PC-3 (cell line): ENCODE measurements around the gene PDZRN4. TPM values are rescaled to one million over a fixed set of nuclear protein-coding genes. Genes with fewer than 3 reads are reported as not detected.
A peak's percentile ranks its signal among the peaks of the same experiment; 100 is the strongest.

Experiments used
- ATAC-seq: fragments of 200-7000 bp; cut with Tn5 transposase; 2 replicates; pipeline ENCODE4 v1.9.1; 2020; ENCODE audit warnings: mild to moderate bottlenecking, moderate library complexity
- BruUV-seq: library from RNA; stranded (reverse); fragments of 400-500 nt; replicated peaks from 2 replicates; lab custom pipeline; 2021; lab: Mats Ljungman, UMichigan
- CTCF ChIA-PET: fragments of 300-600 bp; sonication (Branson Sonifier 250); formaldehyde crosslinking; loops from one replicate; lab custom pipeline; 2022; ENCODE audit warnings: antibody characterized with exemption; lab: Charles Lee
- POLR2A ChIA-PET: fragments of 300-600 bp; sonication (Branson Sonifier 250); formaldehyde crosslinking; loops from one replicate; lab custom pipeline; 2022; ENCODE audit warnings: antibody characterized with exemption; ENCODE audit not compliant: unreplicated experiment; lab: Charles Lee
- DNase-seq: peaks from one replicate; pipeline ENCODE4 v3.0.0-alpha.2; 2015
- H2AFZ ChIP-seq: fragments of 300-600 bp; sonication (generic); 2 replicates; pipeline ENCODE4 v1.6.0; 2016; ENCODE audit warnings: antibody characterized with exemption, low read length
- H3F3A ChIP-seq: fragments of 300-600 bp; sonication (generic); one replicate; pipeline ENCODE4 v1.6.0; 2017; ENCODE audit warnings: antibody characterized with exemption, low read length, control low read depth, mild to moderate bottlenecking; ENCODE audit not compliant: unreplicated experiment
- H3K27ac ChIP-seq: fragments of 300-600 bp; sonication (generic); 2 replicates; pipeline ENCODE4 v1.5.1; 2016; ENCODE audit warnings: mild to moderate bottlenecking, low read length
- H3K27me3 ChIP-seq: fragments of 300-600 bp; sonication (generic); 2 replicates; pipeline ENCODE4 v1.6.1; 2016; ENCODE audit warnings: low read length, mixed read lengths
- H3K36me3 ChIP-seq: fragments of 300-600 bp; sonication (generic); 2 replicates; pipeline ENCODE4 v1.6.1; 2016; ENCODE audit warnings: low read depth, mixed run types, low read length, mixed read lengths
- H3K4me1 ChIP-seq: fragments of 300-600 bp; sonication (generic); 2 replicates; pipeline ENCODE4 v1.5.1; 2016; ENCODE audit warnings: low read length; ENCODE audit not compliant: insufficient read depth
- H3K4me2 ChIP-seq: fragments of 300-600 bp; sonication (generic); 2 replicates; pipeline ENCODE4 v1.6.0; 2016; ENCODE audit warnings: low read length
- H3K4me3 ChIP-seq: fragments of 300-600 bp; sonication (generic); 2 replicates; pipeline ENCODE4 v1.5.1; 2016; ENCODE audit warnings: mild to moderate bottlenecking, low read length, mixed read lengths
- H3K79me2 ChIP-seq: fragments of 300-600 bp; sonication (generic); 2 replicates; pipeline ENCODE4 v1.6.1; 2017; ENCODE audit warnings: low read length, mixed read lengths
- H3K9ac ChIP-seq: fragments of 300-600 bp; sonication (generic); 2 replicates; pipeline ENCODE4 v1.6.0; 2016; ENCODE audit warnings: mild to moderate bottlenecking, low read length
- H3K9me2 ChIP-seq: fragments of 300-600 bp; sonication (generic); replicated peaks from 2 replicates; pipeline ENCODE4 v1.6.1; 2016; ENCODE audit warnings: mixed run types, low read length, mixed read lengths
- H3K9me3 ChIP-seq: fragments of 300-600 bp; sonication (generic); 2 replicates; pipeline ENCODE4 v1.6.1; 2016; ENCODE audit warnings: low read length, mixed read lengths
- H4K20me1 ChIP-seq: fragments of 300-600 bp; sonication (generic); 2 replicates; pipeline ENCODE4 v1.6.1; 2016; ENCODE audit warnings: low read length, mixed read lengths
- EZH2 ChIP-seq: fragments of 300-600 bp; sonication (generic); IDR thresholded peaks from one replicate; pipeline ENCODE4 v1.6.1; 2017; ENCODE audit warnings: antibody characterized with exemption, mild to moderate bottlenecking, low read length; ENCODE audit not compliant: unreplicated experiment
- EZH2phosphoT487 ChIP-seq: fragments of 300-600 bp; sonication (generic); IDR thresholded peaks from 2 replicates; pipeline ENCODE4 v1.6.1; 2018; ENCODE audit warnings: mild to moderate bottlenecking, antibody characterized with exemption, low read length, borderline replicate concordance
- intact Hi-C: fragments of 100-400 bp; cut with micrococcal nuclease; formaldehyde crosslinking; loops from 2 replicates; pipeline ENCODE4 v1.9.0; 2023
- total RNA-seq: library from RNA; depleted of rRNA; stranded (reverse); fragments of >200 nt; gene quantifications from 2 replicates; pipeline ENCODE4 v1.2.3, GENCODE V29; 2014
- TF ChIP-seq, protein P1 (sequence below): fragments of 300-600 bp; sonication (generic); conservative IDR thresholded peaks from 2 replicates; pipeline ENCODE4 v1.5.1; 2017; ENCODE audit warnings: antibody characterized with exemption, low read depth, mild to moderate bottlenecking, low read length

Gene PDZRN4
- total RNA-seq, 1 experiment from 2014 or later = not detected

DNA sequence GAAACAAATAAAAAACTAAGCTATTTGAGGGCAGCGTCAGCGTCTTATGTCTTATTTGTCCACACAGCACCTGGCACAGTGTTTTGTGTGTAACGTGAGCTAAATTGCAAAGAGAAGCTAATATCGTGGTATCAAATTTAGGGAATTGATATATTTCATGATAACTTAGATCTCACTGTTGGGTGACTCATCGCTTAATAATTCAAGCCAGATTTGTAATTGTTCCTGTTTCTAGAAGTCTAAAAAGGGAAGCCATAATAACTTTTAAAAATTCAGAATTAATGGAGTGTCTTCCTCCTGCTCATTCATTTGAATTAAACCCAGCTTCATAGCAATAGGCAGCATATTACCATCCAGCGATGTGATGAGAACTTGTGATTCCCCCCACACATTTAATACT is 214.7 kb downstream of the PDZRN4 start:
- H3K79me2 ChIP-seq = no peaks in the 10 kb centered on the region
- H3K4me1 ChIP-seq = no peaks in the 10 kb centered on the region
- POLR2A ChIA-PET = no interaction called here
- H3K27me3 ChIP-seq = no peaks in the 10 kb centered on the region; the same call in 1 of the 2 replicates
- CTCF ChIA-PET = no interaction called here
- H3K36me3 ChIP-seq = no peaks in the 10 kb centered on the region
- TF ChIP-seq EZH2 = no peak
- no peak for TF ChIP-seq EZH2phosphoT487
- no peak overlapping the region for H2AFZ ChIP-seq
- H3K9me3 ChIP-seq = no peaks in the 10 kb centered on the region
- H3K4me3 ChIP-seq = no peak overlapping the region
- no peaks in the 10 kb centered on the region for H4K20me1 ChIP-seq
- BruUV-seq = no TSS peak
- H3K4me2 ChIP-seq = no peak overlapping the region
- no peaks in the 10 kb centered on the region for H3F3A ChIP-seq
- intact Hi-C loops = no loop called here
- H3K27ac ChIP-seq = no peak overlapping the region
- no peak for ATAC-seq
- H3K9ac ChIP-seq = no peak overlapping the region
- H3K9me2 ChIP-seq = no peaks in the 10 kb centered on the region
- DNase-seq = peak; percentile 19

- TF ChIP-seq EZH2phosphoT487 = no peak
- H3K4me3 ChIP-seq = no peak overlapping the region
- no peak overlapping the region for H3K4me2 ChIP-seq
- DNase-seq = no peak
- no peak for ATAC-seq
- no peaks in the 10 kb centered on the region for H3F3A ChIP-seq
- no peaks in the 10 kb centered on the region for H3K79me2 ChIP-seq
- intact Hi-C loops = no loop called here
- CTCF ChIA-PET = no interaction called here
- no peak overlapping the region for H2AFZ ChIP-seq
- no peaks in the 10 kb centered on the region for H3K36me3 ChIP-seq
- H4K20me1 ChIP-seq = no peaks in the 10 kb centered on the region
- H3K4me1 ChIP-seq = no peaks in the 10 kb centered on the region
- H3K9ac ChIP-seq = no peak overlapping the region
- H3K9me2 ChIP-seq = no peaks in the 10 kb centered on the region
- no peaks in the 10 kb centered on the region for H3K9me3 ChIP-seq
- no peak overlapping the region for H3K27ac ChIP-seq
- H3K27me3 ChIP-seq = no peaks in the 10 kb centered on the region; the same call in 1 of the 2 replicates
- BruUV-seq = no TSS peak
- POLR2A ChIA-PET = no interaction called here
These were observed 219.2 kb downstream of the PDZRN4 start for GRCh38 chr12:41407232-41407799.

- no peak for TF ChIP-seq EZH2
- TF ChIP-seq, protein P1, sequence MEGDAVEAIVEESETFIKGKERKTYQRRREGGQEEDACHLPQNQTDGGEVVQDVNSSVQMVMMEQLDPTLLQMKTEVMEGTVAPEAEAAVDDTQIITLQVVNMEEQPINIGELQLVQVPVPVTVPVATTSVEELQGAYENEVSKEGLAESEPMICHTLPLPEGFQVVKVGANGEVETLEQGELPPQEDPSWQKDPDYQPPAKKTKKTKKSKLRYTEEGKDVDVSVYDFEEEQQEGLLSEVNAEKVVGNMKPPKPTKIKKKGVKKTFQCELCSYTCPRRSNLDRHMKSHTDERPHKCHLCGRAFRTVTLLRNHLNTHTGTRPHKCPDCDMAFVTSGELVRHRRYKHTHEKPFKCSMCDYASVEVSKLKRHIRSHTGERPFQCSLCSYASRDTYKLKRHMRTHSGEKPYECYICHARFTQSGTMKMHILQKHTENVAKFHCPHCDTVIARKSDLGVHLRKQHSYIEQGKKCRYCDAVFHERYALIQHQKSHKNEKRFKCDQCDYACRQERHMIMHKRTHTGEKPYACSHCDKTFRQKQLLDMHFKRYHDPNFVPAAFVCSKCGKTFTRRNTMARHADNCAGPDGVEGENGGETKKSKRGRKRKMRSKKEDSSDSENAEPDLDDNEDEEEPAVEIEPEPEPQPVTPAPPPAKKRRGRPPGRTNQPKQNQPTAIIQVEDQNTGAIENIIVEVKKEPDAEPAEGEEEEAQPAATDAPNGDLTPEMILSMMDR = no peak
- TF ChIP-seq EZH2phosphoT487 = no peak
These were observed 221.5 kb downstream of the PDZRN4 start for GRCh38 chr12:41409628-41410027.

More at GRCh38 chr12:41409628-41410027, 221.5 kb downstream of the PDZRN4 start:
- no peak overlapping the region for H3K4me2 ChIP-seq
- ATAC-seq (no peak), DNase-seq (no peak)
- no peaks in the 10 kb centered on the region for H3K79me2 ChIP-seq
- no peak overlapping the region for H3K27ac ChIP-seq
- H3K9ac ChIP-seq = no peak overlapping the region
- no peaks in the 10 kb centered on the region for H3K9me3 ChIP-seq
- no peaks in the 10 kb centered on the region for H3K4me1 ChIP-seq
- H3K4me3 ChIP-seq = no peak overlapping the region
- intact Hi-C loops = no loop called here
- no peaks in the 10 kb centered on the region for H3K36me3 ChIP-seq
- H3F3A ChIP-seq = no peaks in the 10 kb centered on the region
- no TSS peak for BruUV-seq
- H4K20me1 ChIP-seq = no peaks in the 10 kb centered on the region
- no peaks in the 10 kb centered on the region for H3K9me2 ChIP-seq
- ChIA-PET CTCF (interaction anchor here (0.6 kb wide), 1 partner anchor 435 kb away, joined by 3 read pairs; no protein-coding TSS in a partner anchor), POLR2A (no interaction called here)
- H2AFZ ChIP-seq = no peak overlapping the region
- H3K27me3 ChIP-seq = no peaks in the 10 kb centered on the region; the same call in 1 of the 2 replicates
